Motor neuron (in vitro differentiated cells): ENCODE measurements around the gene NAT8. TPM values are rescaled to one million over a fixed set of nuclear protein-coding genes. Genes with fewer than 3 reads are reported as not detected.
A peak's percentile ranks its signal among the peaks of the same experiment; 100 is the strongest.
"Not testable (repeated sequence)": the region's sequence is repeated elsewhere in the genome, so short reads cannot be mapped to it uniquely, and the experiment has no call there.

Experiments
- ATAC-seq, 8 experiments: fragments of 200-7000 bp; cut with Tn5 transposase; replicated peaks in 6 of 8; 2 replicates each; pipeline ENCODE4 v1.8.0; 2021; ENCODE audit warnings: mild to moderate bottlenecking in 8 of 8, moderate library complexity in 8 of 8
- H3K27ac ChIP-seq, 2 donors: fragments of 250-450 bp; sonication (Bioruptor Pico); 2 replicates each; pipeline ENCODE4 v1.9.0; 2021; ENCODE audit warnings: antibody characterized with exemption in 2 of 2, mild to moderate bottlenecking in 2 of 2, moderate library complexity in 1 of 2
- H3K4me1 ChIP-seq, 2 donors: fragments of 250-450 bp; sonication (Bioruptor Pico); replicated peaks in 1 of 2; 2 replicates each; pipeline ENCODE4 v1.6.1; 2021; ENCODE audit warnings: antibody characterized with exemption in 2 of 2, mild to moderate bottlenecking in 2 of 2, moderate library complexity in 1 of 2
- H3K4me3 ChIP-seq, 5 donors: fragments of 250-450 bp; sonication (Bioruptor Pico); 2 replicates each; pipeline ENCODE4 v1.9.0; 2021; ENCODE audit warnings: antibody characterized with exemption in 5 of 5, mild to moderate bottlenecking in 5 of 5, moderate library complexity in 4 of 5
- WGBS, 10 experiments: fragments of 450-650 bp; shearing (Covaris generic); methylation state at CpG; one replicate each; pipeline ENCODE4 v1.0.0; 2022; 5-methylcytosine and 5-hydroxymethylcytosine counted together
- in situ Hi-C, 9 experiments: fragments of 400-800 bp; cut with MboI; loops; one replicate each; pipeline ENCODE4 v1.15.0; 2021; ENCODE audit warnings: low sequenced_read_pairs in 9 of 9, low pct_unique_long_range_greater_than_20kb in 2 of 9; ENCODE audit not compliant: unreplicated experiment in 9 of 9
- total RNA-seq, 8 experiments: library from RNA; unstranded; fragments of 300-600 nt; gene quantifications; 2 replicates each; pipeline versions ENCODE4 v1.2.3 to v1.2.4, GENCODE V29; 2022

Gene NAT8
- total RNA-seq, 8 experiments from 2014 or later = 0.36 to 1.3 (median 0.56) TPM; not detected in 2

GRCh38 chr2:73624625-73625024 lies 17.6 kb downstream of the NAT8 start:
- WGBS, 10 experiments = no CpG with 5 or more reads among the region's 9 CpGs
- in situ Hi-C loops, H3K4me3 ChIP-seq, H3K4me1 ChIP-seq, H3K27ac ChIP-seq: not testable (repeated sequence)
- peak in 3 of 8 experiments; percentile 21 to 54 (median 43) for ATAC-seq

- in situ Hi-C loops, H3K27ac ChIP-seq, H3K4me3 ChIP-seq, H3K4me1 ChIP-seq: not testable (repeated sequence)
- peak in 2 of 8 experiments; percentile 51 to 70 for ATAC-seq
These were observed 18.2 kb downstream of the NAT8 start for GRCh38 chr2:73624036-73624435.

DNA sequence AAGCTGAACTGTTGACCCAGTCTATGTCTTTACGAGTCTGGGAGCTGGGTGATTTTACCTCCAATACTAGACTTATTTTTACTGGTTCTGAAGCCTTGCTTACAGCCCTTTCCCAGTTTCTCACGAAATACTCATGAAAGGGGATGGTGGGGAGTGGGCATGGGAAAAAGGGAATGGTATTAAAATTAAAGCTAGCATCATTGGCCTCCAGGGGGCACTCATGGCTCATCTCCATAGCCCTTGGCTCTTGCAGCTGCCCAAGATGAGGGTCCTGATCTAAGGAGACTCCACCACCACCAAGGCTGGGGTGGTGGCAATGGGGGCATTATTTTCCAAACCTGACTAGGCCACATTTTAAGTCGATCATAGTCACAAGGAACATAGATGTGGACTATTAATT lies 22.3 kb downstream of the NAT8 start:
- ATAC-seq, in situ Hi-C loops: not testable (repeated sequence)
- 33 to 100% (median 72%) methylated on average over 1 to 3 of the region's 3 CpGs; no CpG with 5 or more reads in 6 of the 10 experiments for WGBS, 10 experiments

DNA sequence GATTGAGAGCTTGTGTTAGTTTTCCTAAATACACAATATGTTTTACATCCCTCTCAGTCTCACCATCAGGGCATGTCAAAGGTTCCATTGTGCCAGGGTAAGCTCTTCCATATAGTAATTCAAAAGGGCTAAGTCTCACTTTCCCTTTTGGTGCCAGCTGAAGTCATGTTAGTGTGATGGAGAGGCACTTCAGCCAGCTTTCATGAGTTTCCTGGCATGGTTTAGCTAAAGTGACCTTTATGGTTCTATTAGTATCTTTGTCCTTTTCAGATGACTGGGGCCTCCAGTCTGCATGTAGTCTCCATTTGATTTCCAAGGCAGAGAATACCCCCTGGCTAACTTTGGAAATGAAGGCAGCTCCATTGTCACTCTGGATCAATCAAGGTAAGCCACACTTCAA lies 27.2 kb downstream of the NAT8 start:
- in situ Hi-C loops = no loop called here
- no peak overlapping the region for H3K4me3 ChIP-seq
- H3K27ac ChIP-seq = no peak overlapping the region
- no peak for ATAC-seq
- H3K4me1 ChIP-seq = no peaks in the 10 kb centered on the region

More for the DNA sequence above, 22.3 kb downstream of the NAT8 start:
- not testable (repeated sequence) for H3K4me3 ChIP-seq, H3K4me1 ChIP-seq, H3K27ac ChIP-seq

DNA sequence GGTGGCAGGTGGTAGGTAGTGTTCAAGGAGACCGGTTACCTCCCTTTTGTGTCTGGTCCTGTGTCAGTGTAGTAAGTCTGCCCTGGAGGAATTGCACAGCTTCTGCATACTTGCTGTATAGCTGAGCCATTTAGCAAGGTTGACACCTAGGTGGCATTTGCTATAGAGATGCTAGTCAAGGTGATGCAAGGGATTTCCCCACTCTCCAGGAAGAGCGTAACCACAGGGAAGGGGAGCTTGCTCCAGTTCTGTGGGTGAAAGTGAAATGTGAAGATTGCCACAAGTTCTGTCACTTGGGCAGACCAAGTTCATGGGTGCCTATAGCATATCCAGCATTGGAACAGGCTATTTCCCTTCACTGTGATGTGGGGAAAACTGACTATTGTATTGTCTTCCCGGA lies 28.1 kb downstream of the NAT8 start:
- in situ Hi-C loops = no loop called here
- WGBS, 10 experiments = 40 to 100% (median 91%) methylated on average over 1 to 3 of the region's 3 CpGs; no CpG with 5 or more reads in 2 of the 10 experiments
- H3K4me1 ChIP-seq = no peaks in the 10 kb centered on the region
- no peak for ATAC-seq
- H3K4me3 ChIP-seq = no peak overlapping the region
- no peak overlapping the region for H3K27ac ChIP-seq

- Histone ChIP-seq H3K4me1 (no peaks in the 10 kb centered on the region), H3K4me3 (no peak overlapping the region), H3K27ac (no peak overlapping the region)
- in situ Hi-C loops = no loop called here
- no peak for ATAC-seq
- 100% methylated on average over 1 of the region's 1 CpG; no CpG with 5 or more reads in 8 of the 10 experiments for WGBS, 10 experiments
These were observed 30.4 kb downstream of the NAT8 start for GRCh38 chr2:73611867-73612266.

GRCh38 chr2:73611193-73611592 lies 31.0 kb downstream of the NAT8 start:
- Histone ChIP-seq H3K4me3 (no peak overlapping the region), H3K27ac (no peak overlapping the region), H3K4me1 (no peaks in the 10 kb centered on the region)
- ATAC-seq = no peak
- WGBS, 10 experiments = 60 to 100% (median 75%) methylated on average over 1 to 3 of the region's 4 CpGs; no CpG with 5 or more reads in 7 of the 10 experiments
- in situ Hi-C loops = no loop called here

GRCh38 chr2:73610111-73610510 lies 32.1 kb downstream of the NAT8 start:
- no peak for ATAC-seq
- no peak overlapping the region for H3K27ac ChIP-seq
- in situ Hi-C loops = no loop called here
- H3K4me1 ChIP-seq = no peaks in the 10 kb centered on the region
- 62 to 100% (median 92%) methylated on average over 1 to 3 of the region's 3 CpGs; no CpG with 5 or more reads in 4 of the 10 experiments for WGBS, 10 experiments
- H3K4me3 ChIP-seq = no peak overlapping the region

GRCh38 chr2:73604589-73604988 lies 37.6 kb downstream of the NAT8 start:
- H3K4me1 ChIP-seq, in situ Hi-C loops, H3K27ac ChIP-seq, H3K4me3 ChIP-seq, ATAC-seq: not testable (repeated sequence)
- 70 to 100% (median 94%) methylated on average over 1 to 2 of the region's 2 CpGs; no CpG with 5 or more reads in 3 of the 10 experiments for WGBS, 10 experiments

DNA sequence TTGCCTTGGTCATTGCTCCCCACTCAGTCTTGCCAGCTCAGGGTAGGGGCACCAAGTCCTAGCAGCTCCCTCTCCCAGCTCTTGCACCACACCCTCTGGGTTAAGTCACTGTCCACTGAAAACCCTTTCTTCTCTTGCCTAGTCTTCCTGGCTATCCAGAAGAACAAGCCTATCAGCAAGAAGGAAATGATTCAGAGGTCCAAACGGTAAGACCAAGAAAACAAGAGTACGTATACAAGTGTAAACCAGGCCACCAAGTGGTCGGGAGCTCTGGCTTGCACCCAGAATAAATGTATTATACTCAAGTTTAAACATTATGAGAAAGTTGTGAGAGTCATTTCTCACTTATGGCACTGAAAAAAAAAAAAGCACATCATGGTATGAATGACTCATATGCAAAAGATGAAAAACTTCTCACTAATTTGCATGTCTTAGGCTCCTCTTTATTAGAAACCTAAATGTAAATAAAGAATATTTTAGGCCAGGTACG lies 39.1 kb downstream of the NAT8 start:
- H3K4me1 ChIP-seq, H3K27ac ChIP-seq, in situ Hi-C loops, H3K4me3 ChIP-seq: not testable (repeated sequence)
- peak in 3 of 8 experiments; percentile 46 to 94 (median 84) for ATAC-seq
- 20 to 100% (median 89%) methylated on average over 1 to 4 of the region's 4 CpGs for WGBS, 10 experiments

- ATAC-seq = peak in 1 of 8 experiments; percentile 66
- in situ Hi-C loops = no loop called here
- WGBS, 10 experiments = 51 to 80% (median 61%) methylated on average over 1 to 4 of the region's 5 CpGs; no CpG with 5 or more reads in 3 of the 10 experiments
- Histone ChIP-seq H3K4me1 (no peaks in the 10 kb centered on the region), H3K4me3 (no peak overlapping the region), H3K27ac (no peak overlapping the region)
These were observed 40.4 kb downstream of the NAT8 start for GRCh38 chr2:73601780-73602179.

GRCh38 chr2:73594251-73594650 lies 48.0 kb downstream of the NAT8 start:
- 81 to 100% (median 100%) methylated on average over 1 to 2 of the region's 2 CpGs; no CpG with 5 or more reads in 3 of the 10 experiments for WGBS, 10 experiments
- Histone ChIP-seq H3K4me1 (no peaks in the 10 kb centered on the region), H3K4me3 (no peak overlapping the region), H3K27ac (no peak overlapping the region)
- ATAC-seq = no peak
- in situ Hi-C loops = no loop called here

DNA sequence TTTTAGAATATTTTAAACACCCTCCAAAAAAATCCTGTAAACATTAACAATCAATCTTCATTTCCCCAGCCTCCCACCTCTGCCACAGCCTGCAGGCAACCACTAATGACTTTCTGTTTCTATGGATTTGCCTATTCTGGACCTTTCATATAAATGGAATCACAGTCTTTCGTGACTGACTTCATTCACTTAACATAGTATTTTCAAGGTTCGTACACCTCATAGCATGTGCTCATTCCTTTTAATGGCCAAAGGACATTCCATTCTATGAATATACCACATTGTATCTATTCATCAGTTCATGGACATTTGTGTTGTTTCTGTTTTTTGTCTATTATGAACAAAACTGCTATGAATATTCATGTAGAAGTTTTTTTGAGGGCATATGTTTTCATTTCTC lies 48.5 kb downstream of the NAT8 start:
- H3K4me1 ChIP-seq = no peaks in the 10 kb centered on the region
- in situ Hi-C loops = no loop called here
- peak in 3 of 8 experiments; percentile 84 to 88 (median 84) for ATAC-seq
- no peak overlapping the region for H3K4me3 ChIP-seq
- no peak overlapping the region for H3K27ac ChIP-seq
- WGBS, 10 experiments = 10 to 100% (median 91%) methylated on average over 1 to 2 of the region's 2 CpGs
